SK-N-SH treated with all-trans-retinoic acid at 6 μM for 48 hours (cell line): ENCODE data around the gene NR2C2AP.

Source experiments
- CREB5 ChIP-seq: fragments of 250-450 bp; sonication (Bioruptor Pico); IDR thresholded peaks from 2 replicates; pipeline ENCODE4 v1.5.1; 2020; ENCODE audit warnings: low read depth, mild to moderate bottlenecking, moderate library complexity
- CSRNP3 ChIP-seq: fragments of 250-450 bp; sonication (Bioruptor Pico); IDR thresholded peaks from 2 replicates; pipeline ENCODE4 v1.5.1; 2021; ENCODE audit warnings: mild to moderate bottlenecking, moderate library complexity
- PATZ1 ChIP-seq: fragments of 250-450 bp; sonication (Bioruptor Pico); IDR thresholded peaks from 2 replicates; pipeline ENCODE4 v1.8.0; 2020; ENCODE audit warnings: mild to moderate bottlenecking, moderate library complexity, borderline replicate concordance
- ZFP3 ChIP-seq: fragments of 250-450 bp; sonication (Bioruptor Pico); IDR thresholded peaks from 2 replicates; pipeline ENCODE4 v1.5.0; 2020; ENCODE audit warnings: mild to moderate bottlenecking, moderate library complexity
- ZFP30 ChIP-seq: fragments of 450-650 bp; formaldehyde crosslinking; IDR thresholded peaks from 2 replicates; pipeline ENCODE4 v1.5.0; 2022; ENCODE audit warnings: mild to moderate bottlenecking, moderate library complexity
- ZNF70 ChIP-seq: fragments of 450-650 bp; formaldehyde crosslinking; IDR thresholded peaks from 2 replicates; pipeline ENCODE4 v1.5.0; 2020; ENCODE audit warnings: mild to moderate bottlenecking, moderate library complexity

- TF ChIP-seq ZFP3 (CRISPR knock-in tag) (no peak), PATZ1 (CRISPR knock-in tag) (no peak), CREB5 (CRISPR knock-in tag) (no peak), CSRNP3 (CRISPR knock-in tag) (no peak), ZNF70 (no peak), ZFP30 (no peak)
Observed at GRCh38 chr19:19229701-19230100, 26.5 kb upstream of the NR2C2AP start.
